HG02870 (cell line): Measurements from ENCODE around the gene AMFR.

ENCODE experiments used
- ATAC-seq: cut with Tn5 transposase; IDR thresholded peaks from one replicate; pipeline ENCODE4 v1.9.1; 2021; ENCODE audit warnings: mild to moderate bottlenecking, moderate library complexity; ENCODE audit not compliant: unreplicated experiment

Gene AMFR

DNA sequence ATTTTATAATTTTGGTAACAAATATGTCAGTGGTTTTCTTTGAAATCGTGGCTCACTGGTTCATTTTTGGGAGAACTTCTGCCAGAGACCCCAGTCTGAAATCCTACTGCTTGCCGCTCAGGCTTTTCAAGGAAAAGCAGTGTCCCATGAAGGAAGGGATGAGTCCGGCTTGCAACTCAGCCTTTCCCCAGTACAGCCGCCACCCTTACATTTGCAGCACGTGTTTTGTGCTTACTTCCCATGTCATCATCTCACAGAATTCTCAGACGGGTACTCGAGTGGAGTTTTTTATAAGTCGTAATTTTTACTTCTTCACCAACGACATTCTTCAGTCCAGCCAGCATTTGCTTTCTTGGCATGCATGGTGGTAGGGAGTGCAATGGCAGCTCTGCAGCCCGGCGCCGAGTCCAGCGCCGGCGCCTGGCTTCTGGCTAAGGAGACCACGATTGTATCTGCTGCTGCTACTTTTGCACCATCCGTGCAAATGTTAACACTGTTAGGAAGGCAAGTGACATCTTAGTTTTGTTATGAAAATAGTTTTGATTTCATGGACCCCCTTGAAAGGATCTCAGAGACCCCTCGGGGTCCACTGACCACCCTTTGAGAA lies 111.0 kb downstream of the AMFR start:
- no peak for ATAC-seq

GRCh38 chr16:56312556-56312955 lies 112.8 kb downstream of the AMFR start:
- no peak for ATAC-seq

DNA sequence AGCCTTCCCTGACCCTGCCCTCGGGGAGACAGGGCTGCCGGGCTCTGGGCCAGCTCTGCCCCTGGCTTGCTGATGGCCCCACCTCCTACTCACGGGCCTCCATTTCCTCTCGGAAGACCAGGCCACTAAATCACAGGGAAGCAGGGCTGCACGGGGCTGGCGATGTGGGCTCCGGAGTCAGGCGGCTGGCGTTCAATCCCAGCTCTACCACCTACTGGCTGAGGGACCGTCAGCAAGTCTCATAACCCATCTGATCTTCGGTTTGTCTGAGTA lies 113.4 kb downstream of the AMFR start:
- no peak for ATAC-seq
